SKM-1 (cell line): ENCODE results near the gene DENND1A.
"Not testable (repeated sequence)": the region's sequence is repeated elsewhere in the genome, so short reads cannot be mapped to it uniquely, and the experiment has no call there.

Source experiments
- DNase-seq: peaks from one replicate; lab custom pipeline; 2025; ENCODE audit not compliant: unreplicated experiment; lab: John Stamatoyannopoulos, UW

DENND1A gene

GRCh38 chr9:123825342-123826060 lies 104.4 kb downstream of the DENND1A start:
- no peak for DNase-seq

- no peak for DNase-seq
Measured at GRCh38 chr9:123823194-123823947, 106.6 kb downstream of the DENND1A start.

GRCh38 chr9:123821619-123822018 lies 108.3 kb downstream of the DENND1A start:
- DNase-seq: no peak

GRCh38 chr9:123820139-123820538 lies 109.8 kb downstream of the DENND1A start:
- DNase-seq: no peak

- no peak for DNase-seq
Measured at GRCh38 chr9:123816817-123817472, 113.0 kb downstream of the DENND1A start.

- DNase-seq: not testable (repeated sequence)
Measured at GRCh38 chr9:123815856-123816255, 114.1 kb downstream of the DENND1A start.

- DNase-seq: no peak
Measured at GRCh38 chr9:123814496-123814895, 115.4 kb downstream of the DENND1A start.

GRCh38 chr9:123812984-123813383 lies 116.9 kb downstream of the DENND1A start:
- DNase-seq: no peak

GRCh38 chr9:123807251-123807650 lies 122.7 kb downstream of the DENND1A start:
- no peak for DNase-seq

- no peak for DNase-seq
Measured at GRCh38 chr9:123806829-123807228, 123.1 kb downstream of the DENND1A start.

- no peak for DNase-seq
Measured at GRCh38 chr9:123798195-123798594, 131.7 kb downstream of the DENND1A start.

- no peak for DNase-seq
Measured at GRCh38 chr9:123796618-123797484, 133.1 kb downstream of the DENND1A start.

- no peak for DNase-seq
Measured at GRCh38 chr9:123796094-123796493, 133.8 kb downstream of the DENND1A start.

GRCh38 chr9:123795336-123795735 lies 134.6 kb downstream of the DENND1A start:
- no peak for DNase-seq

- DNase-seq: no peak
Measured at GRCh38 chr9:123792501-123792900, 137.4 kb downstream of the DENND1A start.

GRCh38 chr9:123789554-123790292 lies 140.2 kb downstream of the DENND1A start:
- DNase-seq: no peak

GRCh38 chr9:123787416-123787815 lies 142.5 kb downstream of the DENND1A start:
- no peak for DNase-seq

GRCh38 chr9:123784518-123784917 lies 145.4 kb downstream of the DENND1A start:
- DNase-seq: no peak

GRCh38 chr9:123778232-123778902 lies 151.6 kb downstream of the DENND1A start:
- DNase-seq: no peak
